Measurements from ENCODE around the gene PIP5K1B.

The PIP5K1B gene

GRCh38 chr9:68755051-68755450 is 50.0 kb downstream of the PIP5K1B start:
- no peak overlapping the region for H2BK5ac ChIP-seq (ENCODE audit: low read length)
- no peak overlapping the region for H3K4me2 ChIP-seq (ENCODE audit: insufficient read depth, low read length, poor library complexity, severe bottlenecking)
- H2BK120ac ChIP-seq (ENCODE audit: low read depth, low read length) = no peak overlapping the region
- H3K23ac ChIP-seq (ENCODE audit: low read depth, low read length, poor library complexity) = no peak overlapping the region
- no peaks in the 10 kb centered on the region for H3K79me1 ChIP-seq (ENCODE audit: low read depth, low read length)
- no peak for DNase-seq (ENCODE audit: low spot score)
- no peaks in the 10 kb centered on the region for H3K27me3 ChIP-seq (ENCODE audit: control insufficient read depth in 3 of 3, insufficient read depth in 3 of 3, low read depth in 1 of 3, low read length in 3 of 3)
- no peak overlapping the region for H2BK15ac ChIP-seq (ENCODE audit: low read length)
- no peak overlapping the region for H3K18ac ChIP-seq (ENCODE audit: low read length)
- no CpG with 5 or more reads among the region's 1 CpG for WGBS, 2 donors (ENCODE audit: extremely low coverage in 2 of 2, insufficient read length in 2 of 2, insufficient replicate concordance in 1 of 2)
- no peak overlapping the region for H3K4ac ChIP-seq (ENCODE audit: low read length)
- H4K91ac ChIP-seq (ENCODE audit: low read depth, low read length, poor library complexity) = no peak overlapping the region
- no peak overlapping the region for H4K8ac ChIP-seq (ENCODE audit: low read depth, low read length)
- no peak overlapping the region for H3K9ac ChIP-seq (ENCODE audit: low read depth, low read length, poor library complexity)
- no peak overlapping the region for H2AK5ac ChIP-seq (ENCODE audit: low read depth, low read length)
- H3K36me3 ChIP-seq (replicated peaks in 1 of 2; ENCODE audit: control insufficient read depth in 2 of 2, insufficient read depth in 2 of 2, low read length in 2 of 2) = peaks cover 0 to 5% of the 10 kb centered on the region in 2 donors
- H3K4me3 ChIP-seq (ENCODE audit: low read length in 2 of 2) = no peak overlapping the region
- peaks cover 7 to 26% of the 10 kb centered on the region in 2 donors for H3K4me1 ChIP-seq (ENCODE audit: control insufficient read depth in 2 of 2, insufficient read depth in 1 of 2, low read depth in 1 of 2, low read length in 2 of 2)
- H3K27ac ChIP-seq (replicated peaks; ENCODE audit: low read length) = no peak overlapping the region
- H3K9me3 ChIP-seq (replicated peaks in 1 of 2; ENCODE audit: control insufficient read depth in 2 of 2, insufficient read depth in 1 of 2, low read depth in 1 of 2, low read length in 2 of 2) = peaks cover 0 to 22% of the 10 kb centered on the region in 2 donors
- no peak overlapping the region for H3K14ac ChIP-seq (ENCODE audit: low read length)
- H2BK12ac ChIP-seq (ENCODE audit: low read length) = no peak overlapping the region
- H2AFZ ChIP-seq (ENCODE audit: low read length) = no peak overlapping the region

GRCh38 chr9:68755752-68756151 is 50.7 kb downstream of the PIP5K1B start:
- no peak overlapping the region for H3K14ac ChIP-seq (ENCODE audit: low read length)
- no peak overlapping the region for H3K23ac ChIP-seq (ENCODE audit: low read depth, low read length, poor library complexity)
- H2BK5ac ChIP-seq (ENCODE audit: low read length) = no peak overlapping the region
- H3K4me1 ChIP-seq (ENCODE audit: control insufficient read depth in 2 of 2, insufficient read depth in 1 of 2, low read depth in 1 of 2, low read length in 2 of 2) = peaks cover 5 to 19% of the 10 kb centered on the region in 2 donors
- no peak overlapping the region for H3K4ac ChIP-seq (ENCODE audit: low read length)
- peak; percentile 46 for DNase-seq (ENCODE audit: low spot score)
- peaks cover 0 to 8% of the 10 kb centered on the region in 2 donors for H3K36me3 ChIP-seq (replicated peaks in 1 of 2; ENCODE audit: control insufficient read depth in 2 of 2, insufficient read depth in 2 of 2, low read length in 2 of 2)
- no peak overlapping the region for H3K18ac ChIP-seq (ENCODE audit: low read length)
- no peaks in the 10 kb centered on the region for H3K27me3 ChIP-seq (ENCODE audit: control insufficient read depth in 3 of 3, insufficient read depth in 3 of 3, low read depth in 1 of 3, low read length in 3 of 3)
- H3K27ac ChIP-seq (replicated peaks; ENCODE audit: low read length) = no peak overlapping the region
- H2BK15ac ChIP-seq (ENCODE audit: low read length) = no peak overlapping the region
- no peak overlapping the region for H4K8ac ChIP-seq (ENCODE audit: low read depth, low read length)
- no peak overlapping the region for H4K91ac ChIP-seq (ENCODE audit: low read depth, low read length, poor library complexity)
- H3K4me2 ChIP-seq (ENCODE audit: insufficient read depth, low read length, poor library complexity, severe bottlenecking) = no peak overlapping the region
- H3K9me3 ChIP-seq (replicated peaks in 1 of 2; ENCODE audit: control insufficient read depth in 2 of 2, insufficient read depth in 1 of 2, low read depth in 1 of 2, low read length in 2 of 2) = peaks cover 0 to 29% of the 10 kb centered on the region in 2 donors
- H2BK12ac ChIP-seq (ENCODE audit: low read length) = no peak overlapping the region
- no peak overlapping the region for H2AFZ ChIP-seq (ENCODE audit: low read length)
- WGBS, 2 donors (ENCODE audit: extremely low coverage in 2 of 2, insufficient read length in 2 of 2, insufficient replicate concordance in 1 of 2) = no CpG with 5 or more reads among the region's 4 CpGs
- H3K79me1 ChIP-seq (ENCODE audit: low read depth, low read length) = no peaks in the 10 kb centered on the region
- H3K4me3 ChIP-seq (ENCODE audit: low read length in 2 of 2) = no peak overlapping the region
- H2AK5ac ChIP-seq (ENCODE audit: low read depth, low read length) = no peak overlapping the region
- no peak overlapping the region for H3K9ac ChIP-seq (ENCODE audit: low read depth, low read length, poor library complexity)
- no peak overlapping the region for H2BK120ac ChIP-seq (ENCODE audit: low read depth, low read length)

GRCh38 chr9:68759981-68760673 is 55.1 kb downstream of the PIP5K1B start:
- no peaks in the 10 kb centered on the region for H3K27me3 ChIP-seq (ENCODE audit: control insufficient read depth in 3 of 3, insufficient read depth in 3 of 3, low read depth in 1 of 3, low read length in 3 of 3)
- WGBS, 2 donors (ENCODE audit: extremely low coverage in 2 of 2, insufficient read length in 2 of 2, insufficient replicate concordance in 1 of 2) = no CpG with 5 or more reads among the region's 2 CpGs

GRCh38 chr9:68760674-68761333 is 55.8 kb downstream of the PIP5K1B start:
- Histone ChIP-seq H3K9ac (ENCODE audit: low read depth, low read length, poor library complexity) (no peak overlapping the region), H2BK5ac (ENCODE audit: low read length) (no peak overlapping the region), H3K23ac (ENCODE audit: low read depth, low read length, poor library complexity) (no peak overlapping the region), H2BK120ac (ENCODE audit: low read depth, low read length) (no peak overlapping the region), H2AK5ac (ENCODE audit: low read depth, low read length) (no peak overlapping the region), H3K4ac (ENCODE audit: low read length) (no peak overlapping the region), H4K91ac (ENCODE audit: low read depth, low read length, poor library complexity) (no peak overlapping the region), H3K79me1 (ENCODE audit: low read depth, low read length) (no peaks in the 10 kb centered on the region), H2BK15ac (ENCODE audit: low read length) (no peak overlapping the region), H3K27me3 (ENCODE audit: control insufficient read depth in 3 of 3, insufficient read depth in 3 of 3, low read depth in 1 of 3, low read length in 3 of 3) (no peaks in the 10 kb centered on the region), H4K8ac (ENCODE audit: low read depth, low read length) (no peak overlapping the region), H3K18ac (ENCODE audit: low read length) (no peak overlapping the region), H3K14ac (ENCODE audit: low read length) (no peak overlapping the region), H2AFZ (ENCODE audit: low read length) (no peak overlapping the region), H3K9me3 (replicated peaks in 1 of 2; ENCODE audit: control insufficient read depth in 2 of 2, insufficient read depth in 1 of 2, low read depth in 1 of 2, low read length in 2 of 2) (peaks cover 0 to 32% of the 10 kb centered on the region in 2 donors), H3K36me3 (replicated peaks in 1 of 2; ENCODE audit: control insufficient read depth in 2 of 2, insufficient read depth in 2 of 2, low read length in 2 of 2) (peaks cover 0 to 8% of the 10 kb centered on the region in 2 donors), H3K4me1 (ENCODE audit: control insufficient read depth in 2 of 2, insufficient read depth in 1 of 2, low read depth in 1 of 2, low read length in 2 of 2) (peaks cover 1 to 8% of the 10 kb centered on the region in 2 donors), H2BK12ac (ENCODE audit: low read length) (no peak overlapping the region), H3K4me2 (ENCODE audit: insufficient read depth, low read length, poor library complexity, severe bottlenecking) (no peak overlapping the region), H3K27ac (replicated peaks; ENCODE audit: low read length) (no peak overlapping the region), H3K4me3 (ENCODE audit: low read length in 2 of 2) (no peak overlapping the region)
- no peak for DNase-seq (ENCODE audit: low spot score)
- WGBS, 2 donors (ENCODE audit: extremely low coverage in 2 of 2, insufficient read length in 2 of 2, insufficient replicate concordance in 1 of 2) = no CpG with 5 or more reads among the region's 2 CpGs

More at GRCh38 chr9:68759981-68760673, 55.1 kb downstream of the PIP5K1B start:
- Histone ChIP-seq H2BK12ac (ENCODE audit: low read length) (no peak overlapping the region), H3K4me2 (ENCODE audit: insufficient read depth, low read length, poor library complexity, severe bottlenecking) (no peak overlapping the region), H2BK5ac (ENCODE audit: low read length) (no peak overlapping the region), H2AFZ (ENCODE audit: low read length) (no peak overlapping the region), H4K8ac (ENCODE audit: low read depth, low read length) (no peak overlapping the region), H3K9ac (ENCODE audit: low read depth, low read length, poor library complexity) (no peak overlapping the region), H3K23ac (ENCODE audit: low read depth, low read length, poor library complexity) (no peak overlapping the region), H3K14ac (ENCODE audit: low read length) (no peak overlapping the region), H2BK120ac (ENCODE audit: low read depth, low read length) (no peak overlapping the region), H3K4me3 (ENCODE audit: low read length in 2 of 2) (no peak overlapping the region), H3K9me3 (replicated peaks in 1 of 2; ENCODE audit: control insufficient read depth in 2 of 2, insufficient read depth in 1 of 2, low read depth in 1 of 2, low read length in 2 of 2) (peaks cover 0 to 32% of the 10 kb centered on the region in 2 donors), H3K18ac (ENCODE audit: low read length) (no peak overlapping the region), H2AK5ac (ENCODE audit: low read depth, low read length) (no peak overlapping the region), H3K79me1 (ENCODE audit: low read depth, low read length) (no peaks in the 10 kb centered on the region), H3K27ac (replicated peaks; ENCODE audit: low read length) (no peak overlapping the region), H3K36me3 (replicated peaks in 1 of 2; ENCODE audit: control insufficient read depth in 2 of 2, insufficient read depth in 2 of 2, low read length in 2 of 2) (peaks cover 0 to 8% of the 10 kb centered on the region in 2 donors), H4K91ac (ENCODE audit: low read depth, low read length, poor library complexity) (no peak overlapping the region), H3K4me1 (ENCODE audit: control insufficient read depth in 2 of 2, insufficient read depth in 1 of 2, low read depth in 1 of 2, low read length in 2 of 2) (peaks cover 4 to 13% of the 10 kb centered on the region in 2 donors), H3K4ac (ENCODE audit: low read length) (no peak overlapping the region), H2BK15ac (ENCODE audit: low read length) (no peak overlapping the region)
- no peak for DNase-seq (ENCODE audit: low spot score)
